Measurements from ENCODE around the gene WASHC4.

GRCh38 chr12:105171691-105172436, 64.3 kb downstream of the WASHC4 start:
- TF ChIP-seq CTCF (IDR thresholded peaks at IDR 0.05) (no peak), POLR2AphosphoS5 (IDR thresholded peaks at IDR 0.05; ENCODE audit: low read depth, low read length) (no peak; the same call in 1 of the 2 replicates), TCF12 (IDR thresholded peaks at IDR 0.05) (no peak), JUND (IDR thresholded peaks at IDR 0.05) (no peak), NFIC (IDR thresholded peaks at IDR 0.05; ENCODE audit: borderline replicate concordance) (no peak), USF1 (IDR thresholded peaks at IDR 0.05; ENCODE audit: borderline replicate concordance, low read depth) (no peak), RCOR1 (IDR thresholded peaks at IDR 0.05; ENCODE audit: low read length) (no peak), PBX3 (IDR thresholded peaks at IDR 0.05) (no peak), MXI1 (IDR thresholded peaks at IDR 0.05; ENCODE audit: low read depth, low read length) (no peak), ELF1 (IDR thresholded peaks at IDR 0.05) (no peak), TEAD4 (IDR thresholded peaks at IDR 0.05; ENCODE audit: borderline replicate concordance, insufficient read depth) (no peak), GATA2 (CRISPR knock-in tag; IDR thresholded peaks at IDR 0.05) (no peak), EZH2phosphoT487 (IDR thresholded peaks at IDR 0.05; ENCODE audit: borderline replicate concordance, low read depth) (no peak)

All from SK-N-SH (cell line).